Measurements from ENCODE around the gene ACAD9. TPM values are rescaled to one million over a fixed set of nuclear protein-coding genes. Genes with fewer than 3 reads are reported as not detected.

The ACAD9 gene
- total RNA-seq, 2 donors from 2014 or later: 32.0 to 55.1 TPM

DNA sequence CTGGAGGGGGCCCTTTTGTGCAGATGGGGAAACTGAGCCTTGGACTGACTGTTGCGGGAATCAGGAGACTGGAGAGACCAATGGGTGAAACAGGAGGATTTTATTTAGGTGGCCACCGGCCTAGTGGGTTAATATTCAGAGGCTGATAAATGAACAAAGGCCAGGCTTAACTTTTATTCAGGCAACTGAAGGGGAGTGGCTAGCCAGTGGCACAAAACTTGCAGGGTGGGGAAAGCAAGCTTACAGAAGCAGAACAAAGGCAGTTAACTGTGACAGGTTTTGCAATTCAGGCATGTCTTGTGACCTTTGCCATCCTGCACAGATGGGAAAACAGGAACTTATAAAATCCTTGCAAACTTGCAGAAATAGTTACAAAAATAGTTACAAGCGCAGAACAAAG, 24.9 kb upstream of the ACAD9 start:
- no peaks in the 10 kb centered on the region for H3K27me3 ChIP-seq
- DNase-seq: no peak
- no peak overlapping the region for H3K9ac ChIP-seq (ENCODE audit: low read depth in 2 of 2, low read length in 2 of 2)
- H3K4me3 ChIP-seq: no peak overlapping the region
- no peaks in the 10 kb centered on the region for H3K36me3 ChIP-seq
- TF ChIP-seq, protein P1, sequence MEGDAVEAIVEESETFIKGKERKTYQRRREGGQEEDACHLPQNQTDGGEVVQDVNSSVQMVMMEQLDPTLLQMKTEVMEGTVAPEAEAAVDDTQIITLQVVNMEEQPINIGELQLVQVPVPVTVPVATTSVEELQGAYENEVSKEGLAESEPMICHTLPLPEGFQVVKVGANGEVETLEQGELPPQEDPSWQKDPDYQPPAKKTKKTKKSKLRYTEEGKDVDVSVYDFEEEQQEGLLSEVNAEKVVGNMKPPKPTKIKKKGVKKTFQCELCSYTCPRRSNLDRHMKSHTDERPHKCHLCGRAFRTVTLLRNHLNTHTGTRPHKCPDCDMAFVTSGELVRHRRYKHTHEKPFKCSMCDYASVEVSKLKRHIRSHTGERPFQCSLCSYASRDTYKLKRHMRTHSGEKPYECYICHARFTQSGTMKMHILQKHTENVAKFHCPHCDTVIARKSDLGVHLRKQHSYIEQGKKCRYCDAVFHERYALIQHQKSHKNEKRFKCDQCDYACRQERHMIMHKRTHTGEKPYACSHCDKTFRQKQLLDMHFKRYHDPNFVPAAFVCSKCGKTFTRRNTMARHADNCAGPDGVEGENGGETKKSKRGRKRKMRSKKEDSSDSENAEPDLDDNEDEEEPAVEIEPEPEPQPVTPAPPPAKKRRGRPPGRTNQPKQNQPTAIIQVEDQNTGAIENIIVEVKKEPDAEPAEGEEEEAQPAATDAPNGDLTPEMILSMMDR (IDR thresholded peaks at IDR 0.05): no peak
- H3K4me1 ChIP-seq: no peaks in the 10 kb centered on the region
- no peaks in the 10 kb centered on the region for H3K9me3 ChIP-seq
- intact Hi-C loops (cut with DNase I): no loop called here
- H3K27ac ChIP-seq: no peak overlapping the region

DNA sequence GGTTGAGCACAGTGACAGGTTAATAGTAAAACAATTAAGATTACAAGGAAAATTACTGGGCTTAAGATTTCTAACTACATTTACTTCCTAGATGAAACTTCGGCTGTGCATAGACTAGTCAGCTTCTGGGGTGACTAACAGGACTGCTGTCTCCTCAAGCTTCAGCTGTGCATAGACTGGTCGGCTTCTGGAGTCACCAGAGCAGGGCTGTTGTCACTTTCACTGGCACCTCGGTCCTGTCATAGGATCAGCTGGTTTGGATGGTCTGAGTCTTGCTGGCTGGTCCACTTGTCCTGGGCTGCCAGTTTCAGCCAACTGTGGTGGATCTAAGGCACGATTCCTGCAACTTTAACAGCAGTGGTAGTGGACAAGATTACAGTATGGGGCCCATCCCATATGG, 23.9 kb upstream of the ACAD9 start:
- no peaks in the 10 kb centered on the region for H3K27me3 ChIP-seq
- no peak for DNase-seq
- H3K4me3 ChIP-seq: no peak overlapping the region
- H3K36me3 ChIP-seq: no peaks in the 10 kb centered on the region
- intact Hi-C loops (cut with DNase I): no loop called here
- no peak overlapping the region for H3K27ac ChIP-seq
- no peak overlapping the region for H3K9ac ChIP-seq (ENCODE audit: low read depth in 2 of 2, low read length in 2 of 2)
- H3K9me3 ChIP-seq: no peaks in the 10 kb centered on the region
- no peaks in the 10 kb centered on the region for H3K4me1 ChIP-seq
- TF ChIP-seq, protein P1 (IDR thresholded peaks at IDR 0.05): no peak

DNA sequence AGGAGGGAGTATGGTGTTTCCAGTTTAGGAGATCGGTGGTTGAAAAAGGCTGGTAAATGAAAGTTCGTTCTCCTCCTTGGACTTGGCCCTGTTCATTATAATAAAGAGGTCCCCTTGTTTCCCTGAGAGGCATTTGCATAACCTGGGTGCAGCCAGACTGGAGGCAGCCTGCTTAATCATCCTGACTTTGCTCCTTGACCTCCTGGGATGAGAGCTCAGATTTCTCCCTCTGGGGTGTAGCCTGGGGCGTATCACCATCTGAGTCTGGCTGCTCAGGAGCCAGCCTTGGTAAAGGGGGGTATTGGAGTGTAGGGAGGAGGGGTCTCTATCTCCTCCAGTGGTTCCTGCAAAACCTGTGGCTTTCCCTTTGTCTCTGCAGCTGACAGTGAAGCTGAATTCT, 21.3 kb upstream of the ACAD9 start:
- Histone ChIP-seq H3K4me3 (no peak overlapping the region), H3K9ac (ENCODE audit: low read depth in 2 of 2, low read length in 2 of 2) (no peak overlapping the region), H3K9me3 (no peaks in the 10 kb centered on the region), H3K27me3 (no peaks in the 10 kb centered on the region), H3K27ac (no peak overlapping the region), H3K4me1 (no peaks in the 10 kb centered on the region), H3K36me3 (no peaks in the 10 kb centered on the region)
- intact Hi-C loops (cut with DNase I): no loop called here
- TF ChIP-seq, protein P1 (IDR thresholded peaks at IDR 0.05): no peak
- no peak for DNase-seq

DNA sequence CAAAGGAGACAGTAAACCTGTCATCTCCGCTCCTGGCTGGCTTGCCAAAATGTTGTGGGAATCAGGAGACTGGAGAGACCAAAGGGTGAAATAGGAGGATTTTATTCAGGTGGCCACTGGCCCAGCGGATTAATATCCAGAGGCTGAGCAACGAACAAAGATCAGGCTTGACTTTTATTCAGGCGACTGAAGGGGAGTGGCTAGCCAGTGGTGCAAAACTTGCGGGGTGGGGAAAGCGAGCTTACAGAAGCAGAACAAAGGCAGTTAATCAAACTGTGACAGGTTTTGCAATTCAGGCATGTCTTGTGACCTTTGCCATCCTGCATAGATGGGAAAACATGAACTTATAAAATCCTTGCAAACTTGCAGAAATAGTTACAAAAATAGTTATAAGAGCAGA, 19.8 kb upstream of the ACAD9 start:
- no peak overlapping the region for H3K4me3 ChIP-seq
- H3K36me3 ChIP-seq: no peaks in the 10 kb centered on the region
- DNase-seq: no peak
- H3K9ac ChIP-seq (ENCODE audit: low read depth in 2 of 2, low read length in 2 of 2): no peak overlapping the region
- H3K27ac ChIP-seq: no peak overlapping the region
- no peaks in the 10 kb centered on the region for H3K9me3 ChIP-seq
- intact Hi-C loops (cut with DNase I): no loop called here
- H3K4me1 ChIP-seq: no peaks in the 10 kb centered on the region
- no peaks in the 10 kb centered on the region for H3K27me3 ChIP-seq
- TF ChIP-seq, protein P1 (IDR thresholded peaks at IDR 0.05): no peak

DNA sequence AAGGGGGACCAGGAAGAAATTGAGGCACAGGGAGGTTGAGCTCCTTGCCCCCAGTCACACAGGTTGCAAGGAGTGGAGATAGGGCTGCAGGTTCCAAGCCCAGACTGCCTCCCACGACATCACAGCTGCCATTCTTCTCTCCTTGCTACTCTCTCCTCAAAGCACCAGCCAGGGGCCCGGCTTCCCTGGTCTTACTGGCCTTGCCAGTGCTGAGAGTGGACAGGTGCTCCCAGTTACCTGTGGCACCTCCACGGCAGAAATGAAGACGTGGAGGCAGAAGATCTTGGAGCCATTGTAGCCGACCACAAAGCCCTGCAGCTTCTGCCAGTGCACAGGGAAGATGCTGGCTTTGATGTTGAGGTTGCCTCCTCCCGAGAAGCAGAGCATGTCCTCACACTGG, 17.9 kb upstream of the ACAD9 start:
- intact Hi-C loops (cut with DNase I): no loop called here
- Histone ChIP-seq H3K36me3 (no peaks in the 10 kb centered on the region), H3K27ac (no peak overlapping the region), H3K27me3 (no peaks in the 10 kb centered on the region), H3K9ac (ENCODE audit: low read depth in 2 of 2, low read length in 2 of 2) (no peak overlapping the region), H3K4me3 (no peak overlapping the region), H3K9me3 (no peaks in the 10 kb centered on the region), H3K4me1 (no peaks in the 10 kb centered on the region)
- DNase-seq: no peak
- TF ChIP-seq, protein P1 (IDR thresholded peaks at IDR 0.05): no peak

DNA sequence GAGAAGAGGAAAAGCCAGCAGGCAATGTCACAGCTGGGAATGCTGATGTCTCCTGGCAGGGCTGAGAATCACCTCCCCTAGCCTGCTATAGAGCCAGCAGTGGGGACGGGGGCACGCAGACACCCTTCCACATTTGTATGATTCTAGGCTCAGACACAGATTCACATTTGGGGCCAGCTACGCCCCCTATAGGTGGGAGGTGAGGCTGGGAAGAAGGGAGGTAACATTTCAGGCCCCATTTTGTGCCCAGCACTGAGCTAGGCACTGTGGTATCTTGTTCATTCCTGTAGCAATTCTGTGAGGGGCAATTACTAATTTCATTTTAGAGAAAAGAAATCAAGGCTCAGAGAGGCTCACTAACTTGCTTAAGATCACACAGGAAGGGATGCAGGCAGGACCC, 15.9 kb upstream of the ACAD9 start:
- Histone ChIP-seq H3K27me3 (no peaks in the 10 kb centered on the region), H3K27ac (no peak overlapping the region), H3K9ac (ENCODE audit: low read depth in 2 of 2, low read length in 2 of 2) (no peak overlapping the region), H3K4me1 (no peaks in the 10 kb centered on the region), H3K4me3 (no peak overlapping the region), H3K36me3 (no peaks in the 10 kb centered on the region), H3K9me3 (no peaks in the 10 kb centered on the region)
- DNase-seq: no peak
- TF ChIP-seq, protein P1 (IDR thresholded peaks at IDR 0.05): no peak
- intact Hi-C loops (cut with DNase I): no loop called here
